Measurements from ENCODE around the gene C15orf39.

Gene C15orf39

GRCh38 chr15:75171408-75171807, 30.3 kb upstream of the C15orf39 start:
- in situ Hi-C loops (cut with MboI; ENCODE audit: low sequenced_read_pairs), result no loop called here

GRCh38 chr15:75172284-75172820, 29.3 kb upstream of the C15orf39 start:
- in situ Hi-C loops (cut with MboI; ENCODE audit: low sequenced_read_pairs), result no loop called here

GRCh38 chr15:75174102-75174501, 27.6 kb upstream of the C15orf39 start:
- in situ Hi-C loops (cut with MboI; ENCODE audit: low sequenced_read_pairs), result no loop called here

DNA sequence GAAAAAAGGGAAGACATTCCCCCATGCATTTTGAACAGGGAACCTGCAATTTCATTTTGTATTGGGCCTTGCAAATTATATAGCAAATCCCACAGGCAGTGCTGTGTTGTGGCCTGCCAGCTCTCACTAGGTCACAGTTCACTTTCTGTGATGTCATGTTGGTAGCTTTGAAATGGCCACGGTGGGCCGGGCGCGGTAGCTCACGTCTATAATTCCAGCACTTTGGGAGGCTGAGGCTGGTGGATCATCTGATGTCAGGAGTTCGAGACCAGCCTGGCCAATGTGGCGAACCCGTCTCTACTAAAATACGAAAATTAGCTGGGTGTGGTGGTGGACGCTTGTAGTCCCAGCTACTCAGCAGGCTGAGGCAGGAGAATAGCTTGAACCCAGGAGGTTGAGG, 27.0 kb upstream of the C15orf39 start:
- in situ Hi-C loops (cut with MboI; ENCODE audit: low sequenced_read_pairs), result no loop called here

- in situ Hi-C loops (cut with MboI; ENCODE audit: low sequenced_read_pairs), result no loop called here
Measured at GRCh38 chr15:75176396-75176761, 25.3 kb upstream of the C15orf39 start.

GRCh38 chr15:75177360-75178071, 24.2 kb upstream of the C15orf39 start:
- in situ Hi-C loops (cut with MboI; ENCODE audit: low sequenced_read_pairs), result no loop called here

GRCh38 chr15:75178171-75178937, 23.3 kb upstream of the C15orf39 start:
- in situ Hi-C loops (cut with MboI; ENCODE audit: low sequenced_read_pairs), result no loop called here

DNA sequence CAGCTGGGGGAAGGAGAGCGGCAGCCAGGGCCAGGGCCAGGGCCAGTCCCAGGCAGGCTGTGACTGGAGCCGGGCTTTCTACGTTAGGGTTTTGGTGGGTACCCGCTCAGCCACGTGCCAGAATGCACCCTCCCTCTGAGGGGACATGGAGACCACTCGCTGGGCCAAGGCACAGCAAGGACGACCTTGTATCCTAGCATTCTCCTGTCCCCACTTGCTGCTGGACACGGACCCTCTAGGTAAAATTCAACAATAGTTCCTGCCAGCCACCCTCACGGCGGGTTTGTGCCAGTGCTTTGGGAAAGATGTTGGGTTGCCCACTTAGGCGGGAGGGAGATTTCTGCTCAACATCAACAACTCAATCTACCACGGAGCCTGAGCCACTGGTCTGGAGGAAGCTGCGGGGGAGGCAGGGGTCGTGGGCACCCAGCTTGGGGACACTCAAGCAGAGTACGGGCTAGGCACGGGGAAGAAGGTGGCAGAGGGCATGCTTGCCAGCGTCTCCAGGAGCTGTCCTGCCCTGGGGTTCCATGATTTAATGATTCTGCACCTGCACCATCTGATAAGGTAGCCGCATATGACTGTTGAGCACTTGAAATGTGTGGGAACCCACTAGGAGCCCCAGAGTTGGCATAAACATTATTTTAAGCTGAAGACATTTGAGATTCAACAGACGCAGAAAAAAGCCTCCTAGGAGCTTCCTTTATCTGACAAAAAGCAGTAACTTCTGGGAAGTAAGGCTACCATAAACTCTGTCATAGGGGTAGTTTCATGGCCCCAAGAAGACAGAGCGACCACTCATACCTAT, 22.5 kb upstream of the C15orf39 start:
- in situ Hi-C loops (cut with MboI; ENCODE audit: low sequenced_read_pairs), result no loop called here

DNA sequence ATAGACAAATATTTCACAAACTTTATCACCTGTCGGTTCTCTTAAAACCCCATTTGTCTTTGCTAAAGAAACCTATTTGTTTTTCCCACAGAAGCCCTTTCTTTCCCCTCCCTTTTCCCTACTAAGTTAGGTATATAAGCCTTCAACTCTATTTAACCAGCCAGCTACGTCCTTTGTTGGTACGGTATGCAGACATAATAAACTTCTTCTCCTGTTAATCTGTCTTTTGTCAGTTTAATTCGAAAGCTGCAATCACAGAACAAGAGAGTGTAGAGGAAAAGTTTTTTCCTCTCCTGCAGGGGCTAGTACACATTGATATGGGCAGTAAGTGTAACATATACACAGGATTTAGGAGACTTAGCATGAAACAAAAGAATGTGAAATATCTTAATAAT, 21.9 kb upstream of the C15orf39 start:
- in situ Hi-C loops (cut with MboI; ENCODE audit: low sequenced_read_pairs), result no loop called here

DNA sequence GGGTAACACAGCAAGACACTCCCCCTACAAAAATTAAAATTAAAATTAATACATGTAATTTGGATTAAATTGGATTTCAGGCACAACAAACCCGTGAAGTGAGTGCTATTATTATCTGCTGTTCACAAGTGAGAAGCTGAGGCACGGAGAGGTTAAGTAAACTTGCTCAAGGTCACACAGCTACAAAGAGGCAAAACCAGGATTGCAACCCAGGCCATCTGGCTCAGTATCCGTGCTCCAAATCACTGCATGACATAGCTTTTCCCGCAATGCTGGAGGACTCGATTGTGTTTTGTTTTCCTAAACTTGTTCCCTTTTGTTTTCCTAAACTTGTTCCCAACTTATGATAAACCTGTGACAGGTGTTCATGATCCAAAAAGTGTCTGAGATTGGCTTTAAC, 19.9 kb upstream of the C15orf39 start:
- in situ Hi-C loops (cut with MboI; ENCODE audit: low sequenced_read_pairs), result no loop called here

- in situ Hi-C loops (cut with MboI; ENCODE audit: low sequenced_read_pairs), result no loop called here
Measured at GRCh38 chr15:75182187-75183131, 19.2 kb upstream of the C15orf39 start.

DNA sequence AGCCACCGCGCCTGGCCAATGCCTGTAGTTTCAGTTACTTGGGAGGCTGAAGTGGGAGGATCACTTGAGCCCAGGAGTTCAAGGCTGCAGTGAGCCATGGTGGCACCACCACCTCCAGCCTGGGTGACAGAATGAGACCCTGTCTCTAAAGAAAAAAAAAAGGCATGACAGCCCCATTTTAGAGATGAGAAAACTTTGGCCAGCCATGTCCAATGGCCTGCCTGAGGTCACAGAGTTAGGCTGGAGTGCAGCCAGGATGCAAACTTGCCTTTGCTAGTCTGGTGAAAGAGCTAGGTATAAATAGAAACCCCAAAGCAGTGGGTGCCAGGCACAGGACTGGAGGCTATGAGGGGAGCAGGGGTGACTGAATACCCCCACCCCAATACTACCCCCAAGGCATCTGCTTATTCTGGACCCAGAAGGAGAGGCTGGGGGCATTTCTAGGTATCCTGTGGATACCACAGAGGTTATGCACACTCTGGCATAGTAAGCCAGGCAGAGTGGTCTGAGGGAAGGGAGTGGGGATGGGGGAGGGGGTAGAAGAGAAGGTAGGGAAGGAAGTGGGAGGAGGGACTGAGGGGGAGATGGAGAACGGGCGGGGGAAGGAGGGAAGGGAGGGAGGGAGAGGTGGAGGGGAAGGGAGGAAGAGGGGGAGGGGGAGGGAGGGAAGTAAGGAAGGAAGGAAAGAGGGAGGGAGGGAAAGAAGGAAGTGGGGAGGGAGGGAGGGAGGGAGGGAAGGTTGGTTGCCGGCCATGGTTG, 16.2 kb upstream of the C15orf39 start:
- in situ Hi-C loops (cut with MboI; ENCODE audit: low sequenced_read_pairs), result no loop called here

- in situ Hi-C loops (cut with MboI; ENCODE audit: low sequenced_read_pairs), result no loop called here
Measured at GRCh38 chr15:75186044-75186443, 15.6 kb upstream of the C15orf39 start.

DNA sequence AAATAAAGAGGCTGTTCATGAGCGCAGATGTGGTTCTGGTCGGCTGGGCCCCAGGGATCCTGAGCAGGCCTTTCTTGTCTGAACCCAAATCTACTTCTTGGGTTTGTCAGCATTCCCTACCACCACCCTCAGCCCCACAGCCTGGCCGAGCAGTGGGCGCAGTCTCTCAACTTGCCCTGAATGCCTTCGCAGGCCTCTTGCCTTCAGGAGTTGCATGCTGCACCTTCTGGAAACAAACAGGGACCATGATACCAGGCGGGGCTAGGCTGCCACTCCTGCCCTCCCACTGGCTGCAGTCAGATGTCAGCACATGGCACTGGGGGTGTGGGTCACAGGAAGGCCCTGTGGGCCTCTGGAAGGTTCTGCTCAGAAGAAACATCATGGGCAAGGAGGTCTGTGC, 13.2 kb upstream of the C15orf39 start:
- in situ Hi-C loops (cut with MboI; ENCODE audit: low sequenced_read_pairs), result no loop called here

DNA sequence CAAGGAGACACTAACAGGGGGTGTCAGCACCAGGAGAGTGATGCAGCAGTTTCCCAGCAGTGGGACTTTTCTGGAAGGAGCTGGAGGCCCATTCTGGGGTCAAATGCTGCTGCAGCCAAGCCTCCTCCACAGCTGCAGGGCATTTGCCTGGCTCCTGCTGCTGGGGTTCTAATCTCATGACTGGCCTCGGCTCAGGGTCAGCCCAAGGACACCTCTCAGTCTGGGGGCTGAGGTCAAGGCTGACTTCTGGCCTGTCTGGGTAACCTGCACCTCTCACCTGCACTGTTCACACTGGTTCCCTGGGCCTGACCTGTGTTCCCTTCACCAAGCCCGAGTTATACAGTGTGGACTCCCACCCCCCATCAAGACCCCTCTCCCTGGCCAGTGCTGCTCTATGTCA, 10.4 kb upstream of the C15orf39 start:
- in situ Hi-C loops (cut with MboI; ENCODE audit: low sequenced_read_pairs), result no loop called here

- in situ Hi-C loops (cut with MboI; ENCODE audit: low sequenced_read_pairs), result no loop called here
Measured at GRCh38 chr15:75192307-75192706, 9.4 kb upstream of the C15orf39 start.

DNA sequence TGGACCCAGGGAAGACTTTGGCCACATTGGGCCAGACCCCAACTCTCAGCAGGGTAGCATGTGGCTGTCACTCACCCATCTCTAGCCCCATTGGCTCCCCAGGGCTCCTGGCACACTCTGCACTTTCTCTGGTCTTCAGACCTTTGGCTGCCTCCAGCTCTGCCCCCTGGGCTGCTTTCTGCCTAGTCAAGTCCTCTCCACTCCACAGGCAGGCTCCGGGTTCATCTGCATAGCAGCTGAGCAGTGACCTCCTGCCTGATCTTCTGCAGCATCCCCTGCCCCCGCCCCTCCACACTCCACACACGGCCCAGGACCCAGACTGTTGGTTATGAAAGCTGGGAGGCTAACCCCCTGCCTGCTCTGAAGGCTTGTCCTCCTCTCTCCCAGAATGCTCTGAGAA, 8.4 kb upstream of the C15orf39 start:
- in situ Hi-C loops (cut with MboI; ENCODE audit: low sequenced_read_pairs), result no loop called here

DNA sequence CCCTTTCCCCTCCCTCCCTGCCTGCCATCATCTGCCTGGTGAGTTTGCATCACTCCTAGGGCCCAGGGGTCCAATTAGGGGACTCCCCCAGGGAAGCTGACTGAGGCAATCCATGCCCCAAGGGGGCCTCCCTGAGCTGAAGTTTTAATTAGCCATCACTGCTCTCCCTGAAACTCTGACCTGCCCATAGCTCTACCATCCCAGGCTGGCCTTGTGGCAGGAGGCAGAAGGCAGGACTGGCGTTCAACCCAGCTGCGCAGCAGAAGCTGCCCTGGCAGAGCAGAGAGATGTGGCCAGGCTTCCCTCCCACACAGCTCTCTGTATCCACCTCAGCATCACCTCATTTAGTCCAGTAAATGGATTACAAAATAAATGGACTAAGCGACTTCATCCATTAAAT, 7.7 kb upstream of the C15orf39 start:
- in situ Hi-C loops (cut with MboI; ENCODE audit: low sequenced_read_pairs), result no loop called here

GRCh38 chr15:75194397-75194796, 7.3 kb upstream of the C15orf39 start:
- in situ Hi-C loops (cut with MboI; ENCODE audit: low sequenced_read_pairs), result no loop called here
